ENCODE results near the gene IL15.

GRCh38 chr4:141643557-141643956 lies 7.2 kb downstream of the IL15 start:
- TF ChIP-seq, protein P1, sequence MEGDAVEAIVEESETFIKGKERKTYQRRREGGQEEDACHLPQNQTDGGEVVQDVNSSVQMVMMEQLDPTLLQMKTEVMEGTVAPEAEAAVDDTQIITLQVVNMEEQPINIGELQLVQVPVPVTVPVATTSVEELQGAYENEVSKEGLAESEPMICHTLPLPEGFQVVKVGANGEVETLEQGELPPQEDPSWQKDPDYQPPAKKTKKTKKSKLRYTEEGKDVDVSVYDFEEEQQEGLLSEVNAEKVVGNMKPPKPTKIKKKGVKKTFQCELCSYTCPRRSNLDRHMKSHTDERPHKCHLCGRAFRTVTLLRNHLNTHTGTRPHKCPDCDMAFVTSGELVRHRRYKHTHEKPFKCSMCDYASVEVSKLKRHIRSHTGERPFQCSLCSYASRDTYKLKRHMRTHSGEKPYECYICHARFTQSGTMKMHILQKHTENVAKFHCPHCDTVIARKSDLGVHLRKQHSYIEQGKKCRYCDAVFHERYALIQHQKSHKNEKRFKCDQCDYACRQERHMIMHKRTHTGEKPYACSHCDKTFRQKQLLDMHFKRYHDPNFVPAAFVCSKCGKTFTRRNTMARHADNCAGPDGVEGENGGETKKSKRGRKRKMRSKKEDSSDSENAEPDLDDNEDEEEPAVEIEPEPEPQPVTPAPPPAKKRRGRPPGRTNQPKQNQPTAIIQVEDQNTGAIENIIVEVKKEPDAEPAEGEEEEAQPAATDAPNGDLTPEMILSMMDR (conservative IDR thresholded peaks at IDR 0.05; ENCODE audit: low read length): no peak
- no peak for TF ChIP-seq EZH2phosphoT487 (IDR thresholded peaks at IDR 0.05; ENCODE audit: borderline replicate concordance)

All from Loucy (cell line).